Liver (tissue), 9 donors: ENCODE results near the gene SCEL. TPM values are rescaled to one million over a fixed set of nuclear protein-coding genes. Genes with fewer than 3 reads are reported as not detected.

Experiments used
- DNase-seq: peaks from one replicate; pipeline ENCODE4 v3.0.0-alpha.2; 2017; ENCODE audit warnings: low spot score
- H3K27ac ChIP-seq, 2 donors: one replicate each; pipeline ENCODE4 v1.7.0; 2013; ENCODE audit warnings: inconsistent platforms in 2 of 2, low read length in 2 of 2, control low read depth in 1 of 2, low read depth in 1 of 2, mild to moderate bottlenecking in 1 of 2
- H3K27me3 ChIP-seq, 4 donors: one replicate each; pipeline versions ENCODE4 v1.6.1 to v1.7.0; 2013; ENCODE audit warnings: low read length in 3 of 4, inconsistent platforms in 1 of 4, mild to moderate bottlenecking in 1 of 4, moderate library complexity in 1 of 4; ENCODE audit not compliant: control insufficient read depth in 4 of 4, insufficient read depth in 4 of 4
- H3K36me3 ChIP-seq, 4 donors: one replicate each; pipeline versions ENCODE4 v1.6.1 to v1.7.0; 2013; ENCODE audit warnings: low read length in 3 of 4, mild to moderate bottlenecking in 3 of 4, low read depth in 1 of 4, moderate library complexity in 1 of 4; ENCODE audit not compliant: control insufficient read depth in 4 of 4, insufficient read depth in 3 of 4
- H3K4me1 ChIP-seq, 4 donors: one replicate each; pipeline versions ENCODE4 v1.6.1 to v1.7.0; 2013; ENCODE audit warnings: low read length in 3 of 4, mild to moderate bottlenecking in 3 of 4, moderate library complexity in 1 of 4; ENCODE audit not compliant: control insufficient read depth in 4 of 4, insufficient read depth in 4 of 4
- H3K4me3 ChIP-seq, 3 donors: one replicate each; pipeline versions ENCODE4 v1.6.1 to v1.7.0; 2013; ENCODE audit warnings: low read length in 3 of 3, control low read depth in 1 of 3, low read depth in 1 of 3, mild to moderate bottlenecking in 1 of 3
- H3K9ac ChIP-seq, 2 donors: one replicate each; pipeline ENCODE4 v1.7.0; 2013; ENCODE audit warnings: low read length in 2 of 2, mild to moderate bottlenecking in 2 of 2, moderate library complexity in 2 of 2, control low read depth in 1 of 2, low read depth in 1 of 2
- H3K9me3 ChIP-seq, 4 donors: one replicate each; pipeline versions ENCODE4 v1.6.1 to v1.7.0; 2013; ENCODE audit warnings: low read length in 3 of 4; ENCODE audit not compliant: control insufficient read depth in 4 of 4
- ATF3 ChIP-seq: IDR thresholded peaks from 2 replicates; pipeline ENCODE4 v1.6.1; 2016; ENCODE audit warnings: antibody characterized with exemption
- CTCF ChIP-seq: fragments of 150-350 bp; IDR thresholded peaks from 2 replicates; pipeline ENCODE4 v1.5.1; 2017; ENCODE audit warnings: improper control_type of control experiment, low read depth, low read length; ENCODE audit not compliant: missing input control
- EGR1 ChIP-seq, 2 donors: IDR thresholded peaks; 2 replicates each; pipeline ENCODE4 v1.6.1; 2016 to 2018; ENCODE audit warnings: antibody characterized with exemption in 2 of 2, low read depth in 2 of 2
- FOXA1 ChIP-seq: IDR thresholded peaks from 2 replicates; pipeline ENCODE4 v1.6.1; 2016; ENCODE audit warnings: antibody characterized with exemption
- GABPA ChIP-seq, 2 donors: IDR thresholded peaks in 1 of 2; conservative IDR thresholded peaks in 1 of 2; 2 replicates each; pipeline ENCODE4 v1.6.1; 2016; ENCODE audit warnings: antibody characterized with exemption in 2 of 2, mild to moderate bottlenecking in 1 of 2, moderate library complexity in 1 of 2
- HNF4A ChIP-seq, 2 donors: conservative IDR thresholded peaks; 2 replicates each; pipeline ENCODE4 v1.6.1; 2016; ENCODE audit warnings: antibody characterized with exemption in 2 of 2, mild to moderate bottlenecking in 2 of 2
- HNF4G ChIP-seq: IDR thresholded peaks from 2 replicates; pipeline ENCODE4 v1.6.1; 2016; ENCODE audit warnings: antibody characterized with exemption
- JUND ChIP-seq, 2 donors: IDR thresholded peaks; 2 replicates each; pipeline ENCODE4 v1.6.1; 2016; ENCODE audit warnings: antibody characterized with exemption in 2 of 2
- MAX ChIP-seq: IDR thresholded peaks from 2 replicates; pipeline ENCODE4 v1.6.1; 2016; ENCODE audit warnings: antibody characterized with exemption
- NR2F2 ChIP-seq: IDR thresholded peaks from 2 replicates; pipeline ENCODE4 v1.6.1; 2016; ENCODE audit warnings: antibody characterized with exemption
- RAD21 ChIP-seq, 2 donors: IDR thresholded peaks; 2 replicates each; pipeline ENCODE4 v1.6.1; 2016; ENCODE audit warnings: antibody characterized with exemption in 2 of 2, mild to moderate bottlenecking in 2 of 2
- REST ChIP-seq: IDR thresholded peaks from 2 replicates; pipeline ENCODE4 v1.6.1; 2016; ENCODE audit warnings: antibody characterized with exemption, mild to moderate bottlenecking
- RXRA ChIP-seq, 2 donors: IDR thresholded peaks; 2 replicates each; pipeline ENCODE4 v1.6.1; 2017 to 2018; ENCODE audit warnings: antibody characterized with exemption in 2 of 2, mild to moderate bottlenecking in 1 of 2
- SP1 ChIP-seq: IDR thresholded peaks from 2 replicates; pipeline ENCODE4 v1.6.1; 2018; ENCODE audit warnings: antibody characterized with exemption, mild to moderate bottlenecking
- YY1 ChIP-seq: IDR thresholded peaks from 2 replicates; pipeline ENCODE4 v1.6.1; 2016; ENCODE audit warnings: antibody characterized with exemption, mild to moderate bottlenecking
- ZBTB33 ChIP-seq: IDR thresholded peaks from 2 replicates; pipeline ENCODE4 v1.6.1; 2016; ENCODE audit warnings: antibody characterized with exemption
- WGBS: extraction: QIAGEN DNeasy Blood & Tissue Kit; methylation state at CpG from one replicate; pipeline ENCODE4 v1.1.7; 2013; 5-methylcytosine and 5-hydroxymethylcytosine counted together
- polyA plus RNA-seq, 2 donors: library from polyadenylated mRNA; stranded (reverse) in 1 of 2; unstranded in 1 of 2; fragments of 200-250 nt in 1 of 2; fragments of >200 nt in 1 of 2; fragmentation: Nextera tagmentation in 1 of 2; extraction: Ambion mirVana in 1 of 2; gene quantifications; one replicate each; pipeline versions ENCODE4 v1.2.1 to v1.2.3, GENCODE V29; 2013 to 2015
- total RNA-seq, 2 donors: library from RNA; depleted of rRNA; stranded (reverse); fragments of >200 nt; gene quantifications; one replicate each; pipeline ENCODE4 v1.2.3, GENCODE V29; 2014
- donor health status: healthy.
- donor health status: healthy.
- donor health status: healthy.
- donor health status: healthy.
- donor health status: healthy.

The SCEL gene
- total and polyA plus RNA-seq, 4 donors, result 0.02 TPM; not detected in 3

DNA sequence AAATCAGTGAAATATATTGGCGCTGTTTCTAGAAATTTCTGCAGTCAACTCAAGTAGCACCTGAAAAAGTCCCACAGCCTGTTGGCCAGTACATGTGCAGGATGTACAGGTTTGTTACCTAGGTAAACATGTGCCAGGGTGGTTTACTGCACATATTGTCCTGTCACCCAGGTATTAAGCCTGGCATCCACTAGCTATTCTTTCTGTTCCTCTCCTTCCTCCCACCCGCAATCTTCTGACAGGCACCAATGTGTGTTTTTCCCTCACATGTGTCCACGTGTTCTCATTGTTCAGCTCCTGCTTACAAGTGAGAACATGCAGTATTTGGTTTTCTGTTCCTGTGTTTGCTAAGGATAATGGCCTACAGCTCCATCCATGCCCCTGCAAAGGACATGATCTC lies 13.1 kb upstream of the SCEL start:
- no peak overlapping the region for H3K9ac ChIP-seq
- DNase-seq, result no peak
- no peaks in the 10 kb centered on the region for H3K4me1 ChIP-seq
- WGBS, result 84% methylated on average over 3 of the region's 3 CpGs
- H3K27ac ChIP-seq, result no peak overlapping the region
- H3K36me3 ChIP-seq, result no peaks in the 10 kb centered on the region
- H3K4me3 ChIP-seq, result no peak overlapping the region
- no peaks in the 10 kb centered on the region for H3K27me3 ChIP-seq
- H3K9me3 ChIP-seq, result no peaks in the 10 kb centered on the region
- TF ChIP-seq CTCF (no peak), GABPA (IDR thresholded peaks at IDR 0.05 in 1 of 2, conservative IDR thresholded peaks at IDR 0.05 in 1 of 2) (no peak), RXRA (IDR thresholded peaks at IDR 0.05) (no peak), ATF3 (no peak), HNF4A (conservative IDR thresholded peaks at IDR 0.05) (no peak), REST (no peak), MAX (no peak), HNF4G (no peak), JUND (IDR thresholded peaks at IDR 0.05) (no peak), FOXA1 (no peak), SP1 (no peak), RAD21 (IDR thresholded peaks at IDR 0.05) (no peak), ZBTB33 (no peak), NR2F2 (no peak), YY1 (no peak), EGR1 (IDR thresholded peaks at IDR 0.05; ENCODE audit: low read depth in 2 of 2) (no peak)

DNA sequence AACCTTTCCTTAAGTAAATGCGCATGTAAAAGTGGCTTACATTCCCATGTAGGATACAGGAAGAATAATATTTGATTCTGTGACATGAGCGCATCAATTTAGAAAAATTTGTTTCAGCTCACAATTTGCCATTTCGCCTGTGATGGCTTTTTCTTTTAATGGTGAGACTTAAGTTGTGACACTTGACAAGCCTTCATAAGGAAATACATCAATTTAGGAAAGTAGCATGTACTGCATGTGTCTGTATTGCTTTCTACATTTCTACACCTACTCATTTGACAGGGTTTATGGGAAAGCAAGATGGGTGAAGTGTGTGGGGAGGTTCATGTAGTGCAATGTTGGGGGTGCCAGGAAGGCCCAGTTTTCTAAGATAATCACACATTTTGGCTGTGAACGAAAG lies 12.1 kb upstream of the SCEL start:
- H3K36me3 ChIP-seq, result no peaks in the 10 kb centered on the region
- no peak overlapping the region for H3K27ac ChIP-seq
- no peak for DNase-seq
- no peaks in the 10 kb centered on the region for H3K4me1 ChIP-seq
- H3K9me3 ChIP-seq, result no peaks in the 10 kb centered on the region
- no peaks in the 10 kb centered on the region for H3K27me3 ChIP-seq
- no peak overlapping the region for H3K4me3 ChIP-seq
- TF ChIP-seq CTCF, result no peak
- TF ChIP-seq ATF3, result no peak
- TF ChIP-seq EGR1 (IDR thresholded peaks at IDR 0.05; ENCODE audit: low read depth in 2 of 2), result no peak
- TF ChIP-seq RAD21 (IDR thresholded peaks at IDR 0.05), result no peak
- WGBS, result 85% methylated on average over 4 of the region's 4 CpGs
- H3K9ac ChIP-seq, result no peak overlapping the region
